Gastroesophageal sphincter (tissue), 3 donors: ENCODE data around the gene KCNS1.

Experiments used
- CTCF ChIP-seq, 4 experiments: fragments of 200-600 bp in 2 of 4; fragments of 450-650 bp in 2 of 4; sonication (generic) in 1 of 4; IDR thresholded peaks; one replicate each; pipeline ENCODE4 v1.5.1; 2017 to 2019; ENCODE audit warnings: antibody characterized with exemption in 4 of 4, mild to moderate bottlenecking in 2 of 4, moderate library complexity in 2 of 4
- POLR2AphosphoS5 ChIP-seq: sonication (generic); formaldehyde crosslinking; IDR thresholded peaks from one replicate; pipeline ENCODE4 v1.6.1; 2017; ENCODE audit warnings: antibody characterized with exemption

- TF ChIP-seq CTCF (IDR thresholded peaks at IDR 0.05) (no peak), POLR2AphosphoS5 (no peak)
Observed at GRCh38 chr20:45080867-45081624, 19.9 kb downstream of the KCNS1 start.
